Limb (tissue), 2 donors: Measurements from ENCODE around the gene ITGBL1.

Experiments used
- DNase-seq, 2 donors: peaks; one replicate each; pipeline ENCODE4 v3.0.0-alpha.2; 2016; ENCODE audit errors: extremely low spot score in 2 of 2

ITGBL1 gene

GRCh38 chr13:101624981-101625380 lies 172.5 kb downstream of the ITGBL1 start:
- no peak for DNase-seq

- no peak for DNase-seq
These were observed 174.6 kb downstream of the ITGBL1 start for GRCh38 chr13:101626925-101627555.

- DNase-seq: no peak
These were observed 175.1 kb downstream of the ITGBL1 start for GRCh38 chr13:101627556-101627943.

GRCh38 chr13:101628900-101629299 lies 176.4 kb downstream of the ITGBL1 start:
- no peak for DNase-seq

GRCh38 chr13:101631395-101631794 lies 178.9 kb downstream of the ITGBL1 start:
- DNase-seq: no peak

GRCh38 chr13:101634142-101634541 lies 181.7 kb downstream of the ITGBL1 start:
- DNase-seq: no peak

GRCh38 chr13:101639711-101640110 lies 187.2 kb downstream of the ITGBL1 start:
- no peak for DNase-seq

GRCh38 chr13:101640788-101641400 lies 188.4 kb downstream of the ITGBL1 start:
- DNase-seq: no peak

- no peak for DNase-seq
These were observed 193.4 kb downstream of the ITGBL1 start for GRCh38 chr13:101645871-101646270.

- DNase-seq: no peak
These were observed 195.3 kb downstream of the ITGBL1 start for GRCh38 chr13:101647760-101648159.

GRCh38 chr13:101648766-101649487 lies 196.5 kb downstream of the ITGBL1 start:
- no peak for DNase-seq

GRCh38 chr13:101649488-101650126 lies 197.1 kb downstream of the ITGBL1 start:
- no peak for DNase-seq

- no peak for DNase-seq
These were observed 202.4 kb downstream of the ITGBL1 start for GRCh38 chr13:101654883-101655282.

GRCh38 chr13:101655435-101655834 lies 203.0 kb downstream of the ITGBL1 start:
- no peak for DNase-seq

- DNase-seq: no peak
These were observed 208.2 kb downstream of the ITGBL1 start for GRCh38 chr13:101660711-101661110.

GRCh38 chr13:101661839-101662238 lies 209.4 kb downstream of the ITGBL1 start:
- no peak for DNase-seq

- DNase-seq: no peak
These were observed 221.1 kb downstream of the ITGBL1 start for GRCh38 chr13:101673360-101674105.

GRCh38 chr13:101681834-101682233 lies 229.4 kb downstream of the ITGBL1 start:
- no peak for DNase-seq

- DNase-seq: no peak
These were observed 233.5 kb downstream of the ITGBL1 start for GRCh38 chr13:101686003-101686402.

GRCh38 chr13:101690871-101691270 lies 238.4 kb downstream of the ITGBL1 start:
- DNase-seq: no peak

GRCh38 chr13:101691341-101691860 lies 238.9 kb downstream of the ITGBL1 start:
- DNase-seq: no peak
